Stimulated activated CD8-positive, alpha-beta memory T cell treated with anti-CD3 and anti-CD28 coated beads, Interleukin-7, amount 100 ng/mL, for 48 hours (primary cell): Measurements from ENCODE around the gene GPR65.
A peak's percentile ranks its signal among the peaks of the same experiment; 100 is the strongest.
"Not testable (repeated sequence)": the region's sequence is repeated elsewhere in the genome, so short reads cannot be mapped to it uniquely, and the experiment has no call there.

Experiments used
- DNase-seq, 2 donors: peaks; one replicate each; pipeline ENCODE4 v3.0.0-alpha.2; 2020; ENCODE audit warnings: low read depth in 1 of 2; ENCODE audit errors: extremely low read depth in 1 of 2

GPR65 gene

DNA sequence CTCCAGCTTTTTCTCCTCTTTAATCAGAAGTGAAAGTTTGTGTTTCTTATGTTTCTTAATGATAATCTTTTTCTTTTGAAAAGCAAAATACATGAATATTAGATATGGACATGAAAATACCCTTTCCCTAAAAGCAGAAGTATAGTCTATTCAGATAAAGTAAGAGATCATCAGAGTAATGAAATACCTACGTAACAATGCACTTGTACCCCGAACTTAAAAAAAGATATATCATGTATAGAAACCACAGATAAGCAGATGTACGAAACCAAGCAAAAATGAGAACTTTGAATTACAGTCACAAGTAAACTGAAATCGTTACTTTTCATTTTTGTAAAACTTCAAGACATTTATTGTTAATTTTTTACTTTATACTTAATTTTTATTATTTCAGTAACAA, 1.5 kb upstream of the GPR65 start:
- no peak for DNase-seq

DNA sequence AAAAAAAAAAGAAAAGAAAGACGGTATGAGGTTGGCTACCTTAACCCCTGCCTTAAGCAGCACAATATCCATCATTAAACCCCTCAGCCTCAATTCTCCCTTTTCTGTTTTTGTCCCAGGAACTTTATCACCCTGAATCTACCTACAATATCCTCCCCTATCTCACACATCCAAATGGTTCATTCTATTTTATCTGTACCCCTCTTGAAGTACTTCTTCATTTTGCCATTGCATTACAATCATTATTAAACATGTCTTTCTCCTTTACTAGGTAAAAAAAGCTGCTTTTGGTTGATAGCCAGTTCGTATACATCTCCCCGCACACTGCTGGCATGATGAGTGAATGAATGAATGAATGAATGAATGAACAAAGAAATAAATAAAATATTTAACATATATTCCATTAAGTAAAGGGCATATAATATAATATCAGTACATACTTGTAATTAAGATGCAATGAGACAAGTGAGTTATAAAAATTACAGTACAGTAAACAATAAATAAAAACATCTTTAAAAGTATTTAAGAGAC, 364 bp upstream of the GPR65 start:
- DNase-seq = no peak

DNA sequence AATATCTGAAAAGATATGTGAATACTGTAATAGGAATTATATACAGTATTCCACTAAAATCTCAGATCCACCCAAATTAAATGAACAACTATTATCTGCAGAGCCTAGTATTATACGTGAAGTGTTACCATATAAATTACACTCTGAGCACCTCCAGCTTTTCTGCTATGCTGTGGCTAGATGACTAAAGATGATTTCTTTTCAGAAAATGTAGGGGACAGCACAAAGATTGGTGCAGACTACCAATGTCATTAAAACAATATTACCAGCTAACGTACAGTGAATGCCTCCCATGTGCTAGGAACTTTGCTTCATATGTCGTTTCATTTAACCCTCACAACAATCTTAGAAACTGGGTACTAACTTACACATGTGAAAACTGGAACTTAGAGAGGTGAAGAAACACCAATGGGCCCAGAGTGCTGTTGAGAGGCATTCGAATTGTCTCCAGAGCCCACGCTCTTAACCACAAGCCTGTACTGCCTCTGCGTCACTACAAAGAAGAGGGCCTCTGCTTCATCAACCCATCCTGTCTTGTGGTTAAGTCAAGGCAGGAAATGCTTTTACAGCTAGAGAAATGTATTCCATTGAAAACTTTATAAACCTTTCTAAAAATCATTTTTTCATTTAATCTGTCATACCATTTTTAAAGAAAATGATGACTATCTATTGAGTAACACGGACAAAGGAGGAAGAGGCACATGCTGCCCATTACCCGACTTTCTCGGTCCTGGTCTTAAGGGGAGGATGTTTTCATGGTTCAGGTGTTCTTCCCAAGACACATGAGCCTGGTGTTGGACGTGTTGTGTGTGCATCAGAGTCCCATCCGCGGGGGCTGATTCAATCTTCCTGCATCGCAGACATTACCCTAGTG, 1.3 kb downstream of the GPR65 start:
- peak; percentile 33 to 71 for DNase-seq

DNA sequence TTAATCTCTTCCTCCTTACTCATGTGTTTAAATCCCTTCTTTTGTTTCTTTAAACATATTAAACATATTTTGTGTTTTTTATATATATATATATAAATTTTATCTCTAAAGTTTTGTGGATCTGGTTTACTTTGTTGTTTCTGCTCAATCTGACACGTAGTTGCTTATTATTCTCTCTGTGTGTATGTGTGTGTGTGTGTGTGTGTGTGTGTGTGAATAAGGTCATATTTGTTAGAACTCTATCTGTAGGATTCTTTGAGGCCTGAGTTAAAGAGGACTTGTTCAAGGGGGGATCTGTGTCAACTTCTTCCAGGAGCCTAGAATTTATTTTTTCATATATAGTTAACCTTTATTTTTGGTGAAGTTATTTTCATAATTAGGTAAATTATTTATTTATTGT, 2.7 kb downstream of the GPR65 start:
- DNase-seq = no peak

DNA sequence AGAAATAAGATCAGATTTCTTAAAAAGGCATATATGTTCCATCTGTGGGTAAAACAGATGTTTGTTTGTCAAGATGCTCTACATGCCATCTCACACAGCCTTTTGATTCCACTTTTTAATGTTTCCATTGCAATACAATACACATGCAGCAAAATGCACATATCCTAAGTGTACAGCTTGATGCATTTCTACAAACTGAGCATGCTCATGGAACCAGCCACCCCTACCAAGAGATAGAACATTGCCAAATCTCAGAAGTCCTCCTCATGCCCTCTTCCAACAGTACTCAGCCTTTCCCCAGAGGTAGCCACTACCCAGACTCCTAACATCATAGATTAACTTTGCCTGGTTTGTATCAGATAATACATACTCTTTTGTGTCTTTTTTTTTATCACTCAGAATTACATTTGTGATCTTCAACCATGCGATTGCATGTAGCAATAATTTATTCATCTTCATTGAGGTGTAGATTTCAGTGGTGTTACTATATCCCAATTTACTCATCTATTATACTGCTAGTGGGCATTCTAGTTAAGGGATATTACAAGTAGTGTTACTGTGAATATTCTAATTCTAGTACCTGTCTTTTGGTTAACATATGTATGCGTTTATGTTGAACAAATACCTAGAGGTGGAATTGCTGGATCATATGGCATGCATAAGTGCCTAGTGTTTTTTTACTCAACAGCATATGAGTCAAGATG, 3.3 kb downstream of the GPR65 start:
- DNase-seq = no peak

DNA sequence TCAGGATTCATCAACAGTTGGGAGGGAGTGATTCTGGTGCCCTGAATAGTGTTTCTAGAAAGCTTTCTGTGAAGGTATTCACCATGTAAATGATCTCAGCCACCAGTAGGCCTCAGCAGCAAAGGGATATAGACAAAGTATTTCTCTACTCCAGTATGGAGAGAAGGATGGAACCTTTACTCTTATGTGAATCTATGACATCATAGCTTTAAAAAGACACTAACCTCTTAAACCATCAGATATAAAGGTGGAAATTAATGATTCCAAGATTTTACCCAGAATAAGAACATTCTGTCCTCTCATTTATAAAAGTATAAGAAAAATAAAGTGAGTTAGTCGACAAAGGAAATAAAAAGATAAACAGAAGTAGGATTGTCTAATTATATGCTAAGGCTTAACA, 4.6 kb downstream of the GPR65 start:
- no peak for DNase-seq

DNA sequence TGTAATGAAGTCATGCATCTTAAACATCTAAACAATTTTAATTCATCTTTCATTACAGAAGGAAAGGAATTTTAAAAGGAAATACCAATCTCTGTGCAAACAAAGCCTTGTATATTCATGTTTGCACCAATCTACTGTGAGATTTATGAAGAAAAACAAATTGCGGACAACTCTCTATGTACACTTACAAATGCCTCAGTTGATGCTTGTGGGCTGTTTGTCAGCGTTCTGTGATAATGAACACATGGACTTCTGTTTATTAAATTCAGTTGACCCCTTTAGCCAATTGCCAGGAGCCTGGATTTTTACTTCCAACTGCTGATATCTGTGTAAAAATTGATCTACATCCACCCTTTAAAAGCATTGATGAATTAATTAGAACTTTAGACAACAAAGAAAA, 5.4 kb downstream of the GPR65 start:
- no peak for DNase-seq

DNA sequence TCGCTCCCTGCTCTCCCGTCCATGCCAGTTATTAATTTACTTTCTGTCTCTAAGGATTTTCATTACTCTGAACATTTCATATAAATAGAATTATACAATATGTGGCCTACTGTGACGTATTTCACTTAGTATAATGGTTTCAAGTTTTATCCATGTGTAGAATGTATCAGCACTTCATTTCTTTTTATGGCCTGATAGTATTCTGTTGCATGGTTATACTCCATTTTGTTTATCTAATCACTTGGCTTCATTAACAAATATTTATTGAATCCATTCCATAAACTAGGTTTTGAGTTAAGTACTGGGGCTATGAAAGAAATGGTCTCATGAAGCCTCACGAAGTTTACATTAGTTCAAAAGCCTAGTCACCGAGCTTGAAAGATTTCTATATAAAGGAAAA, 7.6 kb downstream of the GPR65 start:
- DNase-seq = no peak

DNA sequence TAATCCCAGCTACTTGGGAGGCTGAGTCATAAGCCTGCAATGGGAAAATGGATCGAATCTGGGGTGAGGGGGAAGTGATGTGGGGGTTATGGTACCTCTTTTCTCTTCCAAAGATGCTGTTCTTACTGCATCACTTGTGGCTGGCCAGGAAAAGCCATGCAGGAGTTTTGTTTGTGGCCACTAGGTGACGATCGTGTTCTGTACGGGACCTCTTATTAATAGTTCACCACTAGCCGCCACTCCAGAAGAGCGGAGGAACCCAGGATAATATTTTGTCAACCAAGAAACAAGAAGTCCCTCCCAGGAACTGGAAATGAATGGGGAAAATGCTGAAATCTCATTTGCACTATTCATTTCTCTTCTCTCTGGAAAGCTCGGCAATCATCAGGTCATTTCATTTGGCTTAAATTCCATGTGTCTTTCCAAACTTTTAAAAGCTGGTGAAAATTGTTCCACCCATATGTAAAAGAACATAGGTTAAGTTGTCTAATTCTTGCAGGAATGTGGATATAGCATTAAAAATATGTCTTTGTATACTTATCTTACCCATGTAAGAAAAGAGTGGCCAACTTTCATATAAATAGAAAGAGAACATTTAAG, 8.9 kb downstream of the GPR65 start:
- no peak for DNase-seq

DNA sequence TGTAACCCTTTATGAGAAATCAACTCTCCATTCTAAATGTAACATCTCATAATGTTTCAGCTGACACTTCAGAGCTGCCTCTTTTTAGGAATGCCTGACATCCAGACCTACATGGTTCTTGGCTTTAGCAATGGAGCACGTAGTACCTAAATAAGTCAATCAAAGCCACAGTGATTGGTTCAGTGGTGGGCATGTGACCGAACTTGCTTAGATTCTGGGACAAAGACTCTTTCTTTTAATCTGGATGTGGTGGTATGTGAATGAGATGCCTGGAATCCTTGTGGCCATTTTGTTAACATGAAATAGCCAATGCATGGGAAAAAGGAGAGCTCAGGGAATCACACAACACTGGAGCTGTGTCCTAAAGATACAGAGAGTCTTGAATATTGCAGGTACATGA, 11.8 kb downstream of the GPR65 start:
- no peak for DNase-seq

DNA sequence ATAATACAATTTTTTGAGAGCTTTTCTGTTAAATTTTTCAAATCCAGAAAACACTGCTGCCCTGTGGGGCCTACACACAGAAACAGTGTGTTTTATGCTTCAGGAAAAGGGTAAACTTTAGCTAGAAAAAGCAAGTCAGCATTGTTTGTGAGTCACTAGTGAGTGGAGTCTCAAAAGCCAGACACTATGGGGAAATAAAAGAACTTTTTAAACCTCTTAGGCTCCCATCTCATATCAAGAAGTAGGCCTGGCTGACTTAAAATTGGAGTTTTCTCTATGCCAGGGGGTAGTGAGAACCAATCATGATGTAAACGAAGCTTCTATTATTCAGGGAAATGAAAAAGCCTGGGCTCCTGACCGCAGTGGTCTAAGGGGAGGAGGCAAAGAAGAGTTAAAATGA, 12.6 kb downstream of the GPR65 start:
- no peak for DNase-seq

DNA sequence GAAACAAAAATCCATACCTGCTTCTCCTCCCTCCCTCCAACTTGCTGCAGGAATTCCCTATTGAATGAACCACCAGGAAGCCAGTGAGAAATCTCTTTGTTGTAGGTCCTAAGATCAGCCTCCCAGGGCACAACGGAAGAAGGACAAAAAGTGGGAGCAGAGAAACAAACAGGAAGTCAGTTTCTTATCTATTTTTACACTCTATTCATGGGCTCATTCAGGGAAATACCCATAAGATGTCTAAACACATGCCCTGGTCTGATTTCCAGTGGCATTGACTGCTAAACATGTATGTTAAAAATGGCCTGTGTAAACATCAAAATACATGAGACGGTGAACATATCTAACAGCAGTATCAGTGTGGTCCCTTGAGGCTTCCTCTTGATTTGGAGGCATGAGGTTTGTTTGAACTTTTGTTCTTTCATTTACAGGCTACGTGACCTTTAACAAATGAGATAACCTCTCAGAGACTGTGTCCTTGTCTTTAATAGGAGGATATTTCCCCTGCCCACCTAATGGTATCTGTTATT, 18.8 kb downstream of the GPR65 start:
- no peak for DNase-seq

DNA sequence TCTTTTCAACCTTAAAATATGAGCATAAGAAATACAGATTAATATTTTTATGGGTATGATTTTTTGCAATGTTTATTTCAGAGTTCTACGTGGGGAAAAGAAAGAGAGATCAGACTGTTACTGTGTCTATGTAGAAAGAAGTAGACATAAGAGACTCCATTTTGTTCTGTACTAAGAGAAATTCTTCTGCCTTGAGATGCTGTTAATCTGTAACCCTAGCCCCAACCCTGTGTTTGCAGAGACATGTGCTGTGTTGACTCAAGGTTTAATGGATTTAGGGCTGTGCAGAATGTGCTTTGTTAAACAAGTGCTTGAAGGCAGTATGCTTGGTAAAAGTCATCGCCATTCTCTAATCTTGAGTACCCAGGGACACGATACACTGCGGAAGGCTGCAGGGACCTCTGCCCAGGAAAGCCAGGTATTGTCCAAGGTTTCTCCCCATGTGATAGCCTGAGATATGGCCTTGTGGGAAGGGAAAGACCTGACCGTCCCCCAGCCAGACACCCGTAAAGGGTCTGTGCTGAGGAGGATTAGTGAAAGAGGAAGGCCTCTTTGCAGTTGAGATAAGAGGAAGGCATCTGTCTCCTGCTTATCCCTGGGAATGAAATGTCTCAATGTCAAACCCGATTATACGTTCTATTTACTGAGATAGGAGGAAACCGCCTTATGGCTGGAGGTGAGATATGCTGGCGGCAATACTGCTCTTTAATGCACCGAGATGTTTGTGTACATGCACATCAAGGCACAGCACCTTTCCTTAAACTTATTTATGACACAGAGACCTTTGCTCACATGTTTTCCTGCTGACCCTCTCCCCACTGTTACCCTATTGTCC, 19.5 kb downstream of the GPR65 start:
- not testable (repeated sequence) for DNase-seq

DNA sequence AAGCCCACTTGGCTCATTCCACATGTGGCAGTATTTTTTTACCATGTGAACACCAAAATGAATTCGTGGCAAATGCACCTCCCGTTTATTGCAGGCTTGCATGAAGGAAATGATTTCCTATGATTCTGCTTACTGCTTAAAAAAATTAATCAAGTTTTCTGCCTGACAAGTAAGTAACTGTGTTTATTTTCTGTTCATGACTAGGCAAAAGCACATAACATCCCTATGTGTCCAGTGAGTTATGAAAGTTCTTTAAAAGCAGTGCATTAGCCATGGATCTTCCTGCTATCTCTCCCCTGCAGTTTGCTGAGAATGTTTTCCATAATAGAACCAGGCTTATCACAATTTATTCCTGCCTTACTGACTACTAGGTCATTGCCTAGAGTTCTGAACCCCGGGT, 20.4 kb downstream of the GPR65 start:
- DNase-seq = no peak

DNA sequence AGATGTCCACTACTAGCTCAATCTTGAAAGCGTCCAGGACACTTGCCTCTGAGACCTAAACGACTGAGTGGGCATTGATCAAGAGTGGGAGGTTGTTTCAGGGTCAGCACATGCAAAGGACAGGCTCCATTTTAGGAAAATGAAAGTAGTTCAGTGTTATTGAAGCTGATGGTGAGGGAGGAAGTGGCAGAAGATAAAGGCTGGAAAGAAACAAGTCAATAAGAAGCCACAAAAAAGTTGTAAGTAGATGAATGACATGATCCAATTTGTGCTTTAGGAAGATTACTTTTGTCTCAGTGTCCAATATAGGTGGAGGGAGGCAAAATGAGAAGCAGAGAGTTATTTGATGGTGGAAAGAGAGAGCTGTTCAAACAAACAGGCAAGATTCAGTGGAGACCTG, 22.0 kb downstream of the GPR65 start:
- no peak for DNase-seq

DNA sequence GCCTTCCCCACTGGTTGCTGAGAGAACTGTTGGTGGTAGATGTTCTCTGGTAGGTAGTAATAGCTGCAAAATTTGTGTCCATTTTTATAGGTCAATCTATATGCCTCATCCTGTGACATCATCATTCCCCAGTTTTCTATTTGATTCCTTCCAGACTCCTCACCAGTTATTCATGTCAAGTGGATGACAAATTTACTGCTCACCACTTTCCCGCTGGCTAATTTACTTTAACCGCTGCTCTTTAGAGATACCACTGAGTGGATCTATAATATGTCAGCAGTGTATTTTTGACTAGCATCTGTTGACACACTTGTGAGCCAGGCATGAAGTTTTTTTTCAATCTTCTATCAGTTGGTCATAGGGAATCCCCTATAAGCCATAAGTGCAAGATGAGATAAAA, 24.6 kb downstream of the GPR65 start:
- DNase-seq = no peak

DNA sequence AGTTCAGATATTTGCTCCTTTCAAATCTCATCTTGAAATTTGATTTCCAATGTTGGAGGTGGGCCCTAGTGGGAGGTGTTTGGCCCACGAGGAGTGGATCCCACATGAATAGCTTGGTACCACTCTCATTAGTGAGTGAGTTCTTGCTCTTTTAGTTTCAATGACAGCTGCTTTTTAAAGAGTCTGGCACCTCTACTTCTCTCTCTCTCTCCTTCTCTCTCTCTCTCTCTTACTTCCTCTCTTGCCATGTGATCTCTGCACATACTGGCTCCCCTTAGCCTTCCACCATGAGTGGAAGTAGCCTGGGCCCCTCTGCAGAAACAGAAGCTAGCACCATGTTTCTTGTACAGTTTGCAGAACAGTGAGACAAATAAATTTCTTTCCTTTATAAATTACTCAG, 25.1 kb downstream of the GPR65 start:
- DNase-seq = no peak

DNA sequence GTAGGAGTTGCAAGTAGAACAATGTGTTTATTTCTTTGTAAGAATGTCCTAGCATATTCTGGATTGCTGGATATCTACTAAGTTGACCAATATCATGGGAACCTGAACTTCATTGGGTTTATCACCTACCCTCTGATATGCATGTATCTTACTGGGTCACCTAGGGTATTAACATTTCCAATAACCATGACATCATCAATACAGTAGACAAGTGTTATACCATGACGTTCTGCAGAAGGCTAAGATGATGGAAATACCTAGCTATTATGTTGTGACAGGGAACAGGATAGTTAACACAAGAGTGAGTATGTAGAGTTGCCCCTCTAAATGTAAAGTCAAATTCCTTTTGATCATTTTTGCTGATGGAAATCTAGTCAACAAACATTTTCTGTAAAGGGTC, 26.0 kb downstream of the GPR65 start:
- no peak for DNase-seq

DNA sequence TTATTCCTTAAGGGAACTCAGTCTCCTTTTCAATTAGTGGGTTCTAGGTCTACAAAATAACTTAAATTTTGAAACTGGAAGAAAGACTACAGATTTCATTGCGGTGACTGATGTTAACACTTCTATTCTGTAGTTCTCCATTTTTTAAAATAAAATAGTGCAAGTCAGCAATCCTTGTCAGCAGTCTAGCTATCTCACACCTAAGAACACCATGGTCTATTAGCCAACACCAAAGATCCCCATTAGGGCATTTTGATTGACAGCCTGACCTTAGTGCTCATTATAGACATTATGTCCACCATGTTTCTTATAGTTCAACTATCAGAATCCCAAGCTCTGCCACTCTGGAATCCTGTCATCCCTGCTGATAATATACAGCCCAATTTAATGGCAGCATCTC, 27.4 kb downstream of the GPR65 start:
- DNase-seq = no peak

DNA sequence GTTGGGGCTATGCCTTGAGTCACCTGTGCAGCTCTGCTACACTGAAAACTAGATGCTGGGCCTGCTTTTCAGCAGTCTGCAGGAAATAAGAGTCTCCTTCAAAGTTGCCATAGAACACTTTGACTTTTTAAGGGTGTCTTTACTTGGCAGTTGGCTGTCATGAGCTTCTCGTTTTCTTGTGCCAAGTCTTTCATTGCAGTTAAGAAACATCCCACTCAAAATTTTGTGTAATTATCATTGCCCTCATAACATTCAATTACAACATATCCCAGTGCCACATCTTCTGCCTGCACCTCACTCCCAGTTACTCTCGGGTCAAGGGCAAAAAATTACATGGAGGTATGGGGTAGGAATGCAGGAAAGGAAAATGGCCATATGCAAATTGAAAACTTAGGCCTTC, 29.1 kb downstream of the GPR65 start:
- DNase-seq = no peak

DNA sequence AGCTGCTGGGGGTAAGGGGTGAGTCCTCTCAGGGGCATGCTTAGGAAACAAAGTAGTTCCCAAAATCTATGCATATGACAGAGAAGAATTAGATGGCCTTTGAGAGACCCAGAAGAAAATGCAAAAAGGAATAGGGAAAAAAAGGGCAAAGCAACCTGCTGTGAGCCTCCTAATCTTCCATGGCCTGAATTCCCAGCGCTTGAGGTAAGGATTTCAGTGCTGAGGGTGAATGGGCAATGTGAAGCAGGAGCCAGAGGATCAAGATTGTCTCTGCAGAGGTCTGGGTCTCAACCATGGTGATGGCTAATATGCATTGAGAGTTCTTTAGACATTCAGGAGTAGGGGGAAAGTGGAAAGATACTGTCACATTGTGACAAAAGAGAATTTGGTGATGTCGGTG, 31.5 kb downstream of the GPR65 start:
- no peak for DNase-seq
